Activated CD8-positive, alpha-beta memory T cell treated with anti-CD3 and anti-CD28 coated beads for 48 hours (primary cell): ENCODE measurements around the gene TDRD12.
A peak's percentile ranks its signal among the peaks of the same experiment; 100 is the strongest.

ENCODE experiments used
- DNase-seq, 3 experiments: peaks; one replicate each; pipeline ENCODE4 v3.0.0-alpha.2; 2020; ENCODE audit warnings: low read depth in 2 of 3, low spot score in 2 of 3

TDRD12 gene

GRCh38 chr19:32719611-32720059 is at the start of gene TDRD12:
TSS of gene TDRD12 (plus strand) at chr19:32719767. CDS start at chr19:32720073, 306 bp downstream.
- no peak for DNase-seq

- no peak for DNase-seq
Measured at GRCh38 chr19:32671883-32672593, 47.5 kb upstream of the TDRD12 start.

- DNase-seq: no peak
Measured at GRCh38 chr19:32672841-32673240, 46.7 kb upstream of the TDRD12 start.

GRCh38 chr19:32673573-32673972 is 46.0 kb upstream of the TDRD12 start:
- DNase-seq: no peak

- DNase-seq: no peak
Measured at GRCh38 chr19:32674153-32674930, 45.2 kb upstream of the TDRD12 start.

- peak; percentile 95 to 96 (median 96) for DNase-seq
Measured at GRCh38 chr19:32674931-32675719, 44.4 kb upstream of the TDRD12 start, which contains the start of gene ANKRD27. TSS of gene ANKRD27 (minus strand) at chr19:32675180. CDS start at chr19:32659015, 16,165 bp downstream.

- no peak for DNase-seq
Measured at GRCh38 chr19:32675720-32676185, 43.8 kb upstream of the TDRD12 start, which contains the start of gene RGS9BP. TSS of gene RGS9BP (plus strand) at chr19:32675848. CDS start at chr19:32676264, 416 bp downstream.

GRCh38 chr19:32676186-32676894 is 43.2 kb upstream of the TDRD12 start:
- no peak for DNase-seq

GRCh38 chr19:32676895-32677359 is 42.6 kb upstream of the TDRD12 start:
- no peak for DNase-seq

- DNase-seq: no peak
Measured at GRCh38 chr19:32677657-32678056, 41.9 kb upstream of the TDRD12 start.

- DNase-seq: no peak
Measured at GRCh38 chr19:32680986-32681385, 38.6 kb upstream of the TDRD12 start.

GRCh38 chr19:32682317-32682716 is 37.2 kb upstream of the TDRD12 start:
- no peak for DNase-seq

- no peak for DNase-seq
Measured at GRCh38 chr19:32686847-32687475, 32.6 kb upstream of the TDRD12 start.

GRCh38 chr19:32687681-32688080 is 31.9 kb upstream of the TDRD12 start:
- DNase-seq: no peak

GRCh38 chr19:32688311-32688710 is 31.3 kb upstream of the TDRD12 start:
- DNase-seq: no peak

- DNase-seq: peak in 2 of 3 experiments; percentile 42 to 65
Measured at GRCh38 chr19:32691291-32691951, 28.1 kb upstream of the TDRD12 start, which contains the start of gene NUDT19. TSS of gene NUDT19 (plus strand) at chr19:32691821. CDS start at chr19:32691961, 140 bp downstream.

GRCh38 chr19:32691952-32692726 is 27.4 kb upstream of the TDRD12 start:
- DNase-seq: peak in 1 of 3 experiments; percentile 44

- no peak for DNase-seq
Measured at GRCh38 chr19:32692727-32693061, 26.9 kb upstream of the TDRD12 start.
